ENCODE measurements around the gene COQ8B.

COQ8B gene

DNA sequence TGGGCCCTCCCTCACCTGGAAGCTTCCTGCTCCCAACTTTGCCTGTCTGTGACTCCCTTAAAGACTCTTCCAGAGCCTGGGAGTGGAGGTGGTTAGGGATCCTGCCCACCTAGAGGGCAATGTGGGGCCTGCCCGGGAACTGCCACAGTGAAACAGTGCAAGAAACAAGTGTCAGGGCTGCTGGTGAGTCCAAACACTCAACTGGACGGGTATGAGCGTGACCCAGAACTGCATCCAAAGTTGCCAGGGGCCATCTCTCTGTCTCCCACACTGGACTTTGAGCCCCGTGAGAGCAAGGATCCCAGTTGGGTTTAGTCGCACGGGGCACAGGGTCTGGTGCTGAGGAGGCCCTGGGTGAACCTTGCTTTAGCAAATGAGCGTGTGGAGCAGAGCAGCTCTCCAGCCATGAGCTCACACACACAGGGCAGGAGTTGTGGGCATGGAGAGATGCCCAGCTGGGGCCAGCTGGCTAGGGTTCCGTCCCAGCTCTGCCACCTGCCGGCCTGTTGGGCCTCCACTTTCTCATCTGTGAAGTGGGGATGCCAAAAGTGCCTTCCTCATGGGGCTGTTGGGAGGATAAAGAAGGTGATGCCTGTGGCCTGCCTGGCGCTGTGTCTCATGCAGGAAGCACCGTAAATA, 23.4 kb downstream of the COQ8B start:
- DNase-seq (ENCODE audit: extremely low read depth in 1 of 2, low read depth in 1 of 2) = no peak

DNA sequence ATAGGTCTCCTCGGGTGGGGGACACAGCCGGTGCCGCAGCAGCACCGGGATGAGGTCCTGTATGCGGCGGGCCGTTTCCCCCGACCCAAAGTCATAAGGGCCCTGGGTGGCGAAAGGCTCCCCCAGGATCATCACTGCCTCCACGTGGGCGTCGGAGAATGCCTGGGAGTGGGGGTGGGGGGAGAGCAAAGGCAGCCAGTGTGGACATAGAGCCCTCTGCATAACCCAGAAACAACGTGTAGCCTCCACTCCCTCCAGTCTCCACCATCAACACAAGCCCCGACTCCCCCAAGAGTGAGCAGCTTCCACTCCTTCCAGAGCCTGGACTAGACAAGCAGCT, 24.5 kb downstream of the COQ8B start:
- DNase-seq (ENCODE audit: extremely low read depth in 1 of 2, low read depth in 1 of 2) = no peak

DNA sequence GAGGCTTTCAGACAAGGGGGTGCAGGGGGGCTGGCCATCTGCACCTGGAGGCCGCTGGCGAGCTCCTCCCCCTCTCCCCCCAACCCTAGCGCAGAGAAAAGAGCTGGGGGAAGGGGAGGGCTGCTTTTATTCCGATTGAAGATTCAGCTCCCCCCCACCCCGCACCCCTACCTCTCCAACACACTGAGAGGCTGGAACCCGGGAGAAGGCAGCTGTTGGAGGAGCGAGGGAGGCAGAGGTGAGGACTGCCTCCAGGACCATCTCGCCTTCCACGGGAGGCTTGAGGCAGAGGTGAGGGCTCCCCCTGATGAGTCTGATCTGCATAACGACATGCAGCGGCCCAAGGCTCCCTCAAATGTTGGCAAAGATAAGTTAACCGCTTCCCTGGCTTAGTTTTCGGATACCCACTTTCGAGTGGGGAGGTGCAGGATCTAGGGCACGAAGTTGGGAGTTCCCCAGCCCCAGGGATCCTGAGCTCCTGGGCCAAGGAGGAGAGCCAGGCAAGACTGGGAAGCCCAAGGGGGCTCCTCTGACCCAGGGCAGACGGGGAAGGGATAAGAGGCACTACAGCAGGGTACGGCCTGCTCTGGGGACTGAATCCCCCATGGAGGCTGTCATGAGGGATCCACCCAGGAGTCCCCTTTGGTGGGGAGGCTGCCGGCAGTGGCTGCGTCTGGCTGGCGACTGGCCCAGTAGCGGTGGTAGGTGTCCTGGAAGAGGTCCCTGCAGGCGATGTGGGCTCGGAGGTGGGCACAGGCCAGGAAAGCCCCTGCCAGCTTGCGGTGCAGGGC, 25.1 kb downstream of the COQ8B start:
- no peak for DNase-seq (ENCODE audit: extremely low read depth in 1 of 2, low read depth in 1 of 2)

DNA sequence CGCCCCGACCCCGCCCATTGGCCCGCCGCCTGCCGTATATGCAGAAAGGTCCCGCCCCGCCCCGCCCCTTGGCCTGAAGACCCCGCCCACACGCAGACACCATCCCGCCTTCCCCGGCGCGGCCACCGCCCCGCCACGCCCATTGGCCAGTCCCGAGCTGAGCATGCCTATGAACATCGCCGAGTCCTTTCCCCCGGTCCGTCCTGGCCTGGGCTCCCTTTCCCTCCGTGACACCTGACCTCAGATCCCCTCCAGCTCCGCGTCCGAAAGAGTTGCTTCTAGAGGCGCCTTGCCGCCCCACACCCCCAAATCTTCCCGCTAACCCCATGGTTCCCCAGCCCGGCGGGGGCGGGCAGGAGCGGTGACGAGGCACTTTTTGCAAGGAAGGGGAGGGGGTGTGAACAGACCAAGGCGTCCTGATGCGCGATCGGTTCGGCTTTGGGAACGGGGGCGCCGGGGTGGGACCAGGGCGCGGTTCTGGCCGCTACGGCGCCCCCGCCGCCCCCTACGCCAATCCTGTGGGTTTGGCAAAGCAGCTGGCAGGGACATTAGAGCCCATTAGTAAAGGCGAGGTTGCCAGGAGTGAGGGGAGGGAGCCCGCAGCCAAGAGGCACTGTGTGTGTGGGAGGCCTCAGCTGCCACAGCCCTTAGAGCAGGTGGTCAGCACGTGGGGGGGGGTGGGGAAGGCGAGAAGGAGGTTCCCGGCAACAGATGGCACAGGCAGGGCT, 25.8 kb downstream of the COQ8B start:
- peak; percentile 59 to 81 for DNase-seq (ENCODE audit: extremely low read depth in 1 of 2, low read depth in 1 of 2)

DNA sequence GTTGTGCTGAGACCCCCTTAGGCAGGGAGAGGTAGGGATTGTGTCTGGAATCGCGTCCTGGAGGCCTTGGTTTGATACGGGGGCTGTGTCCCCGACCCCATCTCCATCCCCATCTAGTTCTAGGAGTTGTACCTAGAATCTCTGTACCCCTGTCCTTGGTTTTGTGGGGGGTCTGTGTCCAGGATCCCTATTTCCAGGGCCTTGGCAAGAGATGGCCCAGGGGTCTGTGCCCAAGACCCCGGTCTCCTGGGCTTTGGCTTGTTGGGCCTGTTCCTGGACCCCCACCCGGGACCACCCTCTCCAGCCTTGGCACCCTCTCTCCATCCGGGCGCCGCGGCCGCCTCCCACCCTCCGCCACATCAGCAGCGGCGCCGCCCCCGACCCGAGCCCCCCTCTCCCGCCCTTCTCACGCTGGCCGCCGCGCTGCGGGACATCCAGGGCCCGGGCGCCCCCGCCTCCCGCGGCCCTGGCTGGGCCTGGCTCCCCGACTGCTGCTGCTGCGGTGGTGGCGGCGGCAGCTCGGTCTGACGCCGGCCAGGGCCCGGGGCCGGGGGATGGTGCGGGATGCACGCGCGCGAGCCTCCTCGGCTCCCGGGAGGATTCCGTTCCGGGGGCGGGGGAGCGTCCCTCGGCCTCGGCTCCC, 26.5 kb downstream of the COQ8B start, which contains the start of gene NUMBL:
Gene NUMBL, minus strand, starts transcription at position 602 of the 643 bp plus-strand sequence. Its CDS starts 168 bp downstream, at position 434.
- no peak for DNase-seq (ENCODE audit: extremely low read depth in 1 of 2, low read depth in 1 of 2)

GRCh38 chr19:40689339-40690049, 27.2 kb downstream of the COQ8B start:
- no peak for DNase-seq (ENCODE audit: extremely low read depth in 1 of 2, low read depth in 1 of 2)

GRCh38 chr19:40688987-40689338, 27.7 kb downstream of the COQ8B start:
- no peak for DNase-seq (ENCODE audit: extremely low read depth in 1 of 2, low read depth in 1 of 2)

DNA sequence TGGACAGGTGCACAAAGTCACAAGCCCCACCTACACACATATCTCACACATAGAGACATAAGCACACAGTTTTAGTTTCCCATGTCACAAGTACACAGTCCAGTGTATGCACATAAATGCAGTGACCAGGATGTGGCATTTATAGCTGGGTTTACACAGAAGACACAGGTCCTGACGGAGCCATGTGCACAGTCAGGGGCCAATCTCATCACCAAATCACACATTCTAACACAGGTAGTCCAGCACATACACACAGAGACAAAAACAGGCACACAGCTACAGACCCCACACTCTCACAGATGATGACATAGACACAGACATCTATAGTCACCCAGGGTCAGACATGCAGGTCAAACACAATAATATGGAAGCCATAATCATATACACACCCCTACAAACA, 28.4 kb downstream of the COQ8B start:
- no peak for DNase-seq (ENCODE audit: extremely low read depth in 1 of 2, low read depth in 1 of 2)

DNA sequence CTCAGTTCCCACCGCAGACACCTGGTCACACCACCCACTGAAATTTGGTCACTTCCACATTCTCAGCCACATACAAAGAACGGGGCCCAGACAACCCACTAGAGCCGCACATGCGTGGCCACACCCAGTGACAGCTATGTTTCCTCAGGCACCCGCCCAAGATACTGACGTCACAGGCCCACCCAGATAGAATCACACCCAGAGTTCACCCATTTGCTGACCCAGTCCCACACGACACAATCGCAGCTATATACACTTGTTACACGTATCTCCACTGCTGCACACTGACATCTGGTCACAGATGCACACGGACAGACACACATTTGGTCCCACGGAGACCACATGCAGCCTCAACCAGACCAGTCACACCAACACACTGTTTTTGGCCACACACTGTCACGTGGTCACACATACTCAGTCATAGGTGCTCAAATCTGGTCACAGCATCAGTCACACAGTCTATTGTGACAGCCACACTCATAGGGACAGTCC, 29.1 kb downstream of the COQ8B start:
- DNase-seq (ENCODE audit: extremely low read depth in 1 of 2, low read depth in 1 of 2) = no peak

DNA sequence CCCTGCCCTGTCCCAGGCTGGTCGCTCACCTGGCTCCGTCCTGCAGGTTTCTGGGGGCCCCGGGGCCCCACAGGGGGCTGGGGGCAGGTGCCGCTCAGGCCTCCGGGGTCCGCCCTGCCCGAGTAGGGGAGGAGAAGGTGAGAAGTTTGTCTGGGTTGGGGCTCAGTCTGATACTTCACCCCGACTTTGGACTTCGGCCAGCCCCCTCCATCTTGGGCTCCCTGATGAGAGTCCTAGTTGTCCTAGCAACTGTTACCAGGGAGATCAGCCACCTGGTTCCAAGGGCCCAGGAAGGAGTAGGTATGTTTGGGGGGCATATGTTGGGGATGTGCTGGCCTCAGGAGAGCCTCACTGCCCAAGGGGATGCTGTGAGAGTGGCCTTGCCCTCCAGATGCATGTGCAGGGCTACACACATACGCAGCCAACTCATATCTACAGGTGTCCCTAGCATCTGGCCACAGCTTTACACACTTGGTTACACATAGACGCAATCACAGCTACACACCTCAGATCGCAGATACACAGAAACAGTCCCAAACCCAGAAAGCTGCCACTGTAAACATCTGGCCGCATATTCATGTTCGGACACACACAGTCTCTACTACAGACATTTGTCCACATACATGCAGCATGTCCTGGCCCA, 29.7 kb downstream of the COQ8B start:
- DNase-seq (ENCODE audit: extremely low read depth in 1 of 2, low read depth in 1 of 2) = no peak

GRCh38 chr19:40685563-40685962, 31.1 kb downstream of the COQ8B start:
- DNase-seq (ENCODE audit: extremely low read depth in 1 of 2, low read depth in 1 of 2) = no peak

DNA sequence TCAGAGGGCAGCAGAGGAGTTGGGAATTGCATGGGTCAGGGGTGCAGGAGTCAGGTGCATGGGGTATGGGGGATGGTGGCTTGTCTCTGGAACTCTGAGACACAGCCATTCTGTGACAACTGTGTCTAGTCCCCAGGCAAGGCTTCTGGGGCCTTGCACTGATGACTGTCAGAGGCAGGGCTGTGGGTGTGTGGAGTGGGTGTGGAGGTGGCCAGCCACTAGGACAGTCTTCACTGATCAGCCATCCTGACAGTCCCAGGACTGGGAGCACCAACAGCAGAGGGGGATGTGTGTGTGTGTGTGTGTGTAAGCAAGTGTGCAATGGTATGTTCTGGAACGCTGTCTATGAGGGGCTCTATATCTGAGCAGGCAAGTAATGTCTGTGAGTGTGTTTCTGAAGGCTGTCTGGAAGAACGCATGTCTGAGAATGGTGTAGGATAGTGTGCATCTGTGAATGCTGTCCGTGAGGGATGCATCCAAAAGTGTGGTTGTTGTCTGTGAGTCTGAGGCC, 31.6 kb downstream of the COQ8B start:
- no peak for DNase-seq (ENCODE audit: extremely low read depth in 1 of 2, low read depth in 1 of 2)

- no peak for DNase-seq (ENCODE audit: extremely low read depth in 1 of 2, low read depth in 1 of 2)
These were observed 32.4 kb downstream of the COQ8B start for GRCh38 chr19:40684280-40684679.

DNA sequence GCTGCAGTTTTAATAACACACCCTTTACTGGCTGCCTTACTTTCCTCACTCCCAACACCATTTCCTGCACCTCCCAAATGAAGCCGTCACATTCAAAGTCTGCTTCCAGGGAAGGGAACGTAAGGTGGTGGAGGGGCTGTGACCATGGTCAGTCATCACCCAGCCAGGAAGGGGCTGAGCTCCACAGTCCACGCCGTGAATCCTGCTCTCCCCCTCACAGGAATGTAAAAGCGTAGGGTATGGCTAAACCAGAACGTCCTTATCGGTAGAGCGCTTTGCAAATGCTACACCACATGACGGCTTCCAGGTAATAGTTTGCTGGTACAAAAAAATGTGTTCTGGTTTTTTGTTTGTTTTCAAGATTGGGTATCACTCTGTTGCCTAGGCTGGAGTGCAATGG, 33.2 kb downstream of the COQ8B start:
- DNase-seq (ENCODE audit: extremely low read depth in 1 of 2, low read depth in 1 of 2) = no peak

DNA sequence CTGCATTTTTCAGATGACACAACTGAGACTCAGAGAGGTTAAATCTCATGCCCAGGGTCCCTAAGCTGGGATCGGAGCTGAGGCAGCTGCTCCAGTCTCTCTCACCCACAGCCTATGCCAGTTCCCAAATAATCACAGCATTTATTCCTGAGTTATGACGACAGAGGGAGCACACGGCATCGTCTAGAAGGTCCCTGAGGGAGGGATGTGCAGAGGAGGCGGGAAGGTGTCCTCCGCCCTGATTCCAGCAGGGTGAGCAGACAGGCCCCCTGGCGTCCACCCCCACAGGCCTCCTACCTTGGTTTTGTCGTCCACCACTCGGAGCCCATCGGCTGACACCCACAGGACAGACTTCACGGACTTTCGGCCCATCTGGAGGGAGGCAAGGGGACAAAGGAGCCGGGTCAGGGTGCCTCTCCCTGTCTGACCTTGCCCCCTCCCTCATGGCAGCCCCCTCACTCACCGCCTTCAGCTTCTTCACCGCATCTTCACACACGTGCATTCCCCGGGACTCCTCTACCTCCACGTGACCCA, 34.2 kb downstream of the COQ8B start:
- no peak for DNase-seq (ENCODE audit: extremely low read depth in 1 of 2, low read depth in 1 of 2)

- DNase-seq (ENCODE audit: extremely low read depth in 1 of 2, low read depth in 1 of 2) = no peak
These were observed 35.6 kb downstream of the COQ8B start for GRCh38 chr19:40681039-40681438.

DNA sequence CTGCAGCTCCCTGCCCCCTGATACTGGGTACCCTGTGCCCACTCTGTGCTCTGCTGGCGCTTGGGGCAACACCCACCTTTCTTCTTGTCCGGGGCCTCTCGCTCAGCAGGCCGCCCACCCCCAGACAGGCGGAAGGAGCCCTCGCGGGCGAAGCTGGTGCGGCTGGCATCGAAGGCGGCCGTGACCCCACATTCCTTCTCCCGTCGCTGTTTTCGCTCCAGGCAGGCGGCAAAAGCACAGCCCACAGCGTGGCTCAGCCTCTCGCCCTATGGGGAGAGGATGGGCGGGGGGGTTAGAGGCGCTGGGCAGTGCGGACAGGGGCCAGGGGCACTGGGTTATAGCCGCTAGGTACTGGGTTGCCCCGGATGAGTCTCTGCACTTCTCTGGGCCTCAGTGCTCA, 39.5 kb downstream of the COQ8B start:
- no peak for DNase-seq (ENCODE audit: extremely low read depth in 1 of 2, low read depth in 1 of 2)

- no peak for DNase-seq (ENCODE audit: extremely low read depth in 1 of 2, low read depth in 1 of 2)
These were observed 42.4 kb downstream of the COQ8B start for GRCh38 chr19:40674291-40674690.

- DNase-seq (ENCODE audit: extremely low read depth in 1 of 2, low read depth in 1 of 2) = no peak
These were observed 43.3 kb downstream of the COQ8B start for GRCh38 chr19:40673397-40673796.

Measured in activated CD8-positive, alpha-beta memory T cell treated with anti-CD3 and anti-CD28 coated beads for 1 hour (primary cell).